ENCODE measurements around the gene IQCC. TPM values are rescaled to one million over a fixed set of nuclear protein-coding genes. Genes with fewer than 3 reads are reported as not detected.
A peak's percentile ranks its signal among the peaks of the same experiment; 100 is the strongest.

Gene IQCC
- total RNA-seq, 2 experiments from 2014 or later = 2.4 to 3.2 TPM

DNA sequence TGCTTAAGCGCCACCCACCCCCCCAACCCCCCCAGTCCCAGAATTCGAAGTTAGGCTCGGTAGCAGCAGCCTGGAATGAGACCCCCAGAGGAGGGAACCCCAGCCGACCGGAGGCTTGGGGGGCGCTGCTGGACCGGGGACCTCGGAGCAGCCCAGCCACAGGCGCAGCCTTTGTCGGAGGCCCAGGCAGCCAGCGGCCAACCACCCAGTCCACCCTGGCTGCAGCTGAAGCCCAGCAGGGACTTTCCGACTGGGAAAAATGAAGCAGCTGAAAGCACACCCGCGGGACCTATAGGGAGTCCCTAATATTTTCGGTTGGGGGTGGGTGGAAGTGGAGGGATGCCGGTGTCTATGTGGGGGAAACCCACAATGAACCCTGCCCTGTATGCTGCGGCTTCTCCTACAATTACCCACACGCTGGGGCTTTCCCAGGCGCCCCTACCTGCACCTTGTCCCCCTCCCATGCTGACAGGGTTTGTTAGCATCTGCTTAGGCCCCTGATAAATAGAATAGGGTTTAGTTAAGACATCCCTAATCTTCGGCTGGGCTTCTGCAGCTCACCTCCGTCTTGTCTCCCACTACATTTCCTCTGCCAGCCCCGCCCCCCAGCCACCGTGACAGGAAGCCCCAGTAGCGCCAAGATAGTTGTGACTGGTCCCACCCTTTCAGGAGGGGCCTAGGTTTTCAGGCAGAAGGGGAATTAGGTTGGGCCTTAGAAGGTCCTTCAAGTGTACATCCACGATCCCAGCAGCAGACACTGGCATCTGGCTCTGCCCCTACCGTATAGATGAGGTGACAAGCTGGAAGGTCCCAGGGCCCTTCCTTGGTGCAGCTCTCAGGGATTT, 4.2 kb upstream of the IQCC start:
- POLR2A ChIA-PET = interaction anchor here (0.5 to 3.5 kb wide), 20 partner anchors 9 to 1217 kb away, joined by 3 to 41 read pairs (median 6); partner anchors contain the start of genes BSDC1, HDAC1, KHDRBS1 and KPNA6
- H3K9me3 Mint-ChIP-seq = no peaks in the 10 kb centered on the region
- DNase-seq = peak; percentile 51 to 92 (median 79)
- peaks cover 32% of the 10 kb centered on the region for H3K36me3 Mint-ChIP-seq (ENCODE audit: low read depth)
- Histone ChIP-seq H3K36me3 (ENCODE audit: insufficient read depth, low read length) (peaks cover 30% of the 10 kb centered on the region), H3K27me3 (ENCODE audit: control insufficient read depth in 1 of 2, insufficient read depth in 2 of 2, low read length in 2 of 2) (no peaks in the 10 kb centered on the region), H3K9me3 (ENCODE audit: control insufficient read depth in 1 of 2, insufficient read depth in 1 of 2, low read length in 2 of 2) (no peaks in the 10 kb centered on the region), H3K4me1 (ENCODE audit: insufficient read depth, low read length) (peaks cover 73% of the 10 kb centered on the region), H3K4me3 (ENCODE audit: low read length) (peak overlapping the region; percentile 87), H3K27ac (ENCODE audit: low read depth in 1 of 2, low read length in 2 of 2) (peak overlapping the region; percentile 81 to 97)
- intact Hi-C loops (cut with DNase I, micrococcal nuclease) = loop anchor here (2.0 to 10.0 kb wide), 5 partner anchors 20 to 556 kb away; partner anchors contain the start of genes HDAC1 (in 1 of the 2), KPNA6 (in 1 of the 2), LCK (in 1 of the 2) and PEF1 (in 1 of the 2)
- peak overlapping the region; percentile 82 for H3K4me3 Mint-ChIP-seq
- TF ChIP-seq, protein P1, sequence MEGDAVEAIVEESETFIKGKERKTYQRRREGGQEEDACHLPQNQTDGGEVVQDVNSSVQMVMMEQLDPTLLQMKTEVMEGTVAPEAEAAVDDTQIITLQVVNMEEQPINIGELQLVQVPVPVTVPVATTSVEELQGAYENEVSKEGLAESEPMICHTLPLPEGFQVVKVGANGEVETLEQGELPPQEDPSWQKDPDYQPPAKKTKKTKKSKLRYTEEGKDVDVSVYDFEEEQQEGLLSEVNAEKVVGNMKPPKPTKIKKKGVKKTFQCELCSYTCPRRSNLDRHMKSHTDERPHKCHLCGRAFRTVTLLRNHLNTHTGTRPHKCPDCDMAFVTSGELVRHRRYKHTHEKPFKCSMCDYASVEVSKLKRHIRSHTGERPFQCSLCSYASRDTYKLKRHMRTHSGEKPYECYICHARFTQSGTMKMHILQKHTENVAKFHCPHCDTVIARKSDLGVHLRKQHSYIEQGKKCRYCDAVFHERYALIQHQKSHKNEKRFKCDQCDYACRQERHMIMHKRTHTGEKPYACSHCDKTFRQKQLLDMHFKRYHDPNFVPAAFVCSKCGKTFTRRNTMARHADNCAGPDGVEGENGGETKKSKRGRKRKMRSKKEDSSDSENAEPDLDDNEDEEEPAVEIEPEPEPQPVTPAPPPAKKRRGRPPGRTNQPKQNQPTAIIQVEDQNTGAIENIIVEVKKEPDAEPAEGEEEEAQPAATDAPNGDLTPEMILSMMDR (IDR thresholded peaks at IDR 0.05) = no peak
- ATAC-seq (ENCODE audit: poor library complexity) = peak; percentile 59
- H3K4me1 Mint-ChIP-seq (ENCODE audit: low read depth) = peaks cover 64% of the 10 kb centered on the region
- CTCF ChIA-PET = interaction anchor here (0.9 to 1.5 kb wide), 9 partner anchors 15 to 193 kb away, joined by 3 to 8 read pairs (median 3); partner anchors contain the start of gene BSDC1
- H3K27ac Mint-ChIP-seq = peak overlapping the region; percentile 95
- H3K27me3 Mint-ChIP-seq = no peaks in the 10 kb centered on the region

DNA sequence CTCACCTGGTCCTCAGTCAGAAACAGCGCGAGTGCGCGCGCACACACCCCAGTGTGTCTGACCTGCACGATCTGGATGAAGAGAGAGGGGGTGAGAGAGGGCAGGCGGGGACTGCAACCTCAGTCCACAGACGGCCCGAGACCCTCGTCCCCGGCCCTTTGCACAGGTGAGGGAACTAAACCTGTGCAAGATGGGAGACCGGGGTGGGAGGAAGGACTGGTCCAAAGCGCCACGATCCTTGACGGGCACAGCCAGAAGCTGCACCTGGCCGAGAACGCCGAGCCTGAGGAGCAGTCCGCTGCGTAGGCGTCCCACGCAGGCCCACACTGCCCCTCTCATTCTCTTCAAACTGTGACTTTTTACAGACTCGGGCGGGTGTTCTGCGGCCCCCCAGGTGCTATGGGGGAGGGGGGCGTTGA, 519 bp upstream of the IQCC start:
- ChIA-PET CTCF (interaction anchor here (1.2 to 2.0 kb wide), 3 partner anchors 11 to 196 kb away, joined by 3 to 8 read pairs (median 4); no protein-coding TSS in a partner anchor), POLR2A (interaction anchor here (0.7 to 2.8 kb wide), 8 partner anchors 9 to 190 kb away, joined by 3 to 14 read pairs (median 8); partner anchors contain the start of genes BSDC1, MARCKSL1 and TMEM39B)
- no peaks in the 10 kb centered on the region for H3K27me3 Mint-ChIP-seq
- Histone ChIP-seq H3K9me3 (ENCODE audit: control insufficient read depth in 1 of 2, insufficient read depth in 1 of 2, low read length in 2 of 2) (no peaks in the 10 kb centered on the region), H3K4me3 (ENCODE audit: low read length) (peak overlapping the region; percentile 90), H3K27ac (ENCODE audit: low read depth in 1 of 2, low read length in 2 of 2) (peak overlapping the region; percentile 33 to 49), H3K36me3 (ENCODE audit: insufficient read depth, low read length) (peaks cover 13% of the 10 kb centered on the region), H3K4me1 (ENCODE audit: insufficient read depth, low read length) (peaks cover 62% of the 10 kb centered on the region), H3K27me3 (ENCODE audit: control insufficient read depth in 1 of 2, insufficient read depth in 2 of 2, low read length in 2 of 2) (no peaks in the 10 kb centered on the region)
- intact Hi-C loops (cut with DNase I, micrococcal nuclease) = loop anchor here (5.0 to 10.0 kb wide), 3 partner anchors 87 to 560 kb away; partner anchors contain the start of genes HDAC1 (in 1 of the 2), KPNA6 (in 1 of the 2) and PEF1 (in 1 of the 2)
- peak overlapping the region; percentile 87 for H3K27ac Mint-ChIP-seq
- TF ChIP-seq, protein P1 (IDR thresholded peaks at IDR 0.05) = no peak
- no peaks in the 10 kb centered on the region for H3K9me3 Mint-ChIP-seq
- DNase-seq (peak in 2 of 14 experiments; percentile 2 to 46), ATAC-seq (ENCODE audit: poor library complexity) (no peak)
- H3K4me1 Mint-ChIP-seq (ENCODE audit: low read depth) = peaks cover 44% of the 10 kb centered on the region
- H3K36me3 Mint-ChIP-seq (ENCODE audit: low read depth) = peaks cover 23% of the 10 kb centered on the region
- peak overlapping the region; percentile 48 for H3K4me3 Mint-ChIP-seq

DNA sequence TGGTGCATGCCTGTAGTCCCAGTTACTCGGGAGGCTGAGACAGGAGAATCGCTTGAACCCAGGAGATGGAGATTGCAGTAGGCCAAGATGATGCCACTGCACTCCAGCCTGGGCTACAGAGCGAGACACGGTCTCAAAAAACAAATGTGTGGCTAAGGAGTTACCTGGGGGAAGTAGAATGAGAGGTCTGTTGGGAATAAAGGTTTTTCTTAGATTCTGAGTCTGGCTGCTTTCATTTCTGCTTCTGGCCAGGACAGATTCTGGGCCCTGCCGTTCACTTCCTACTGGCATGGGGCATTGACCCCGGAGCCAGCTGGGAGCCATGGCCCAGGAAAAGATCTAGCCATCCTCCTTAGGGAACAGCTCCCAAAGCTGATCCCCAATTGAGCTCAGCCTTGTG, 3.0 kb downstream of the IQCC start:
- Mint-ChIP-seq H3K4me3 (peak overlapping the region; percentile 25), H3K27ac (no peak overlapping the region)
- intact Hi-C loops (cut with DNase I, micrococcal nuclease) = loop anchor here in 1 of 2 experiments (10.0 kb wide), 2 partner anchors 104 to 564 kb away; partner anchors contain the start of genes KPNA6 and PEF1

More for the DNA sequence above, 3.0 kb downstream of the IQCC start:
- peaks cover 12% of the 10 kb centered on the region for H3K36me3 ChIP-seq (ENCODE audit: insufficient read depth, low read length)
- no peaks in the 10 kb centered on the region for H3K9me3 ChIP-seq (ENCODE audit: control insufficient read depth in 1 of 2, insufficient read depth in 1 of 2, low read length in 2 of 2)
- CTCF ChIA-PET = no interaction called here
- H3K27me3 ChIP-seq (ENCODE audit: control insufficient read depth in 1 of 2, insufficient read depth in 2 of 2, low read length in 2 of 2) = no peaks in the 10 kb centered on the region
- Mint-ChIP-seq H3K9me3 (no peaks in the 10 kb centered on the region), H3K27me3 (no peaks in the 10 kb centered on the region), H3K36me3 (ENCODE audit: low read depth) (peaks cover 9% of the 10 kb centered on the region), H3K4me1 (ENCODE audit: low read depth) (peaks cover 19% of the 10 kb centered on the region)
- no peak overlapping the region for H3K4me3 ChIP-seq (ENCODE audit: low read length)
- TF ChIP-seq, protein P1 (IDR thresholded peaks at IDR 0.05) = no peak
- peaks cover 32% of the 10 kb centered on the region for H3K4me1 ChIP-seq (ENCODE audit: insufficient read depth, low read length)
- POLR2A ChIA-PET = interaction anchor here (1.1 kb wide), 1 partner anchor 13 kb away, joined by 3 read pairs; no protein-coding TSS in a partner anchor
- DNase-seq (no peak), ATAC-seq (ENCODE audit: poor library complexity) (no peak)
- no peak overlapping the region for H3K27ac ChIP-seq (ENCODE audit: low read depth in 1 of 2, low read length in 2 of 2)
